C4-2B (cell line): ENCODE data around the gene CPOX.

Experiments used
- ZFX ChIP-seq: fragments of 450-650 bp; IDR thresholded peaks from 2 replicates; pipeline ENCODE4 v1.6.1; 2017
- TF ChIP-seq, protein P1 (sequence below): fragments of 450-650 bp; conservative IDR thresholded peaks from 2 replicates; pipeline ENCODE4 v1.5.1; 2017; ENCODE audit warnings: mild to moderate bottlenecking

DNA sequence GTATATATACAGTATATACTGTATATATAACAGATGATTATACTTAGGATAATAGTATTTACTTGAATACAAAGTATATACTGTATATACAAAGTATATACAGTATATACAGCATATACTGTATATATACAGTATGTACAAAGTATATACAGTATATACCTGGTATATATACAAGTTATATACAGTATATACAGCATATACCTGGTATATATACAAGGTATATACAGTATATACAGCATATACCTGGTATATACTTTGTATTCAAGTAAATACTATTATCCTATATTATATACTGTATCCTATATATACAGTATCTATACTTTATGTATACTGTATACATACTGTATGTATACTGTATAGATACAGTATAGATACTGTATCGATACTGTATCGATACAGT is 14.6 kb upstream of the CPOX start:
- TF ChIP-seq, protein P1, sequence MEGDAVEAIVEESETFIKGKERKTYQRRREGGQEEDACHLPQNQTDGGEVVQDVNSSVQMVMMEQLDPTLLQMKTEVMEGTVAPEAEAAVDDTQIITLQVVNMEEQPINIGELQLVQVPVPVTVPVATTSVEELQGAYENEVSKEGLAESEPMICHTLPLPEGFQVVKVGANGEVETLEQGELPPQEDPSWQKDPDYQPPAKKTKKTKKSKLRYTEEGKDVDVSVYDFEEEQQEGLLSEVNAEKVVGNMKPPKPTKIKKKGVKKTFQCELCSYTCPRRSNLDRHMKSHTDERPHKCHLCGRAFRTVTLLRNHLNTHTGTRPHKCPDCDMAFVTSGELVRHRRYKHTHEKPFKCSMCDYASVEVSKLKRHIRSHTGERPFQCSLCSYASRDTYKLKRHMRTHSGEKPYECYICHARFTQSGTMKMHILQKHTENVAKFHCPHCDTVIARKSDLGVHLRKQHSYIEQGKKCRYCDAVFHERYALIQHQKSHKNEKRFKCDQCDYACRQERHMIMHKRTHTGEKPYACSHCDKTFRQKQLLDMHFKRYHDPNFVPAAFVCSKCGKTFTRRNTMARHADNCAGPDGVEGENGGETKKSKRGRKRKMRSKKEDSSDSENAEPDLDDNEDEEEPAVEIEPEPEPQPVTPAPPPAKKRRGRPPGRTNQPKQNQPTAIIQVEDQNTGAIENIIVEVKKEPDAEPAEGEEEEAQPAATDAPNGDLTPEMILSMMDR, result no peak
- no peak for TF ChIP-seq ZFX
